ENCODE measurements around the gene DLGAP1. TPM values are rescaled to one million over a fixed set of nuclear protein-coding genes. Genes with fewer than 3 reads are reported as not detected.
A peak's percentile ranks its signal among the peaks of the same experiment; 100 is the strongest.

Gene DLGAP1
- total RNA-seq, 1 donor from 2014 or later, result 3.2 TPM

- H3K27ac ChIP-seq, result no peak overlapping the region
- no peak for TF ChIP-seq CTCF (IDR thresholded peaks at IDR 0.05)
- no peak for TF ChIP-seq POLR2A (IDR thresholded peaks at IDR 0.05)
- no peak for TF ChIP-seq POLR2AphosphoS5 (IDR thresholded peaks at IDR 0.05; ENCODE audit: insufficient read depth in 1 of 2, low read depth in 1 of 2)
- intact Hi-C loops (cut with DNase I), result no loop called here
- no peaks in the 10 kb centered on the region for H3K9me3 ChIP-seq
- DNase-seq (ENCODE audit: extremely low spot score in 2 of 2), result no peak
- no peaks in the 10 kb centered on the region for H3K27me3 ChIP-seq
- H3K4me1 ChIP-seq, result no peaks in the 10 kb centered on the region
- H3K36me3 ChIP-seq, result no peaks in the 10 kb centered on the region
- no peak overlapping the region for H3K4me3 ChIP-seq
Observed at GRCh38 chr18:3985664-3986063, 469.4 kb downstream of the DLGAP1 start.

DNA sequence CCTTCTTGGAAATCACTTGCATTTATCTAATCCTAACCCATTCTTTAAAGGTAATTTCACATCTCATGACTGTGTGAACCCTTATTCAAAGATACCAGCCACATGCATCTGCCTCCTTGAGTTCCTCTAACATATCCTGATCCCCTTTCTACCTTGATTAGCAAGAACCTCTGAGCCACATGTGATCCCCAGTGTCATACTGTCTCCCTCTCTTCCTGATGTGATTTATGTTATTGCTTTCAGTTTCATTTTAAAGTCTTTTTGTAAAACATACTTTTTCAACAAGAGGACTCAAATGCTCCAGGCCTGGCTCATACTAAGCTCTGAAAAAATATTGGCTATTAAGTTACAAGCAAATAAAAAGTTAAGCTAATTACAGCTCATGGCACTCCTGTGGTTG is 470.1 kb downstream of the DLGAP1 start:
- Histone ChIP-seq H3K27me3 (no peaks in the 10 kb centered on the region), H3K4me3 (no peak overlapping the region), H3K27ac (no peak overlapping the region), H3K4me1 (no peaks in the 10 kb centered on the region), H3K36me3 (no peaks in the 10 kb centered on the region), H3K9me3 (no peaks in the 10 kb centered on the region)
- intact Hi-C loops (cut with DNase I), result no loop called here
- no peak for TF ChIP-seq CTCF (IDR thresholded peaks at IDR 0.05)
- TF ChIP-seq POLR2AphosphoS5 (IDR thresholded peaks at IDR 0.05; ENCODE audit: insufficient read depth in 1 of 2, low read depth in 1 of 2), result no peak
- TF ChIP-seq POLR2A (IDR thresholded peaks at IDR 0.05), result no peak
- no peak for DNase-seq (ENCODE audit: extremely low spot score in 2 of 2)

GRCh38 chr18:3984163-3984757 is 470.8 kb downstream of the DLGAP1 start:
- TF ChIP-seq POLR2AphosphoS5 (IDR thresholded peaks at IDR 0.05; ENCODE audit: insufficient read depth in 1 of 2, low read depth in 1 of 2) (no peak), POLR2A (IDR thresholded peaks at IDR 0.05) (no peak), CTCF (IDR thresholded peaks at IDR 0.05) (no peak)
- Histone ChIP-seq H3K4me3 (no peak overlapping the region), H3K36me3 (no peaks in the 10 kb centered on the region), H3K4me1 (no peaks in the 10 kb centered on the region), H3K27me3 (no peaks in the 10 kb centered on the region), H3K9me3 (no peaks in the 10 kb centered on the region), H3K27ac (no peak overlapping the region)
- intact Hi-C loops (cut with DNase I), result no loop called here
- no peak for DNase-seq (ENCODE audit: extremely low spot score in 2 of 2)

- no peaks in the 10 kb centered on the region for H3K36me3 ChIP-seq
- intact Hi-C loops (cut with DNase I), result no loop called here
- H3K27ac ChIP-seq, result no peak overlapping the region
- H3K27me3 ChIP-seq, result no peaks in the 10 kb centered on the region
- TF ChIP-seq POLR2AphosphoS5 (IDR thresholded peaks at IDR 0.05; ENCODE audit: insufficient read depth in 1 of 2, low read depth in 1 of 2) (peak in 1 of 2 donors; percentile 8), POLR2A (IDR thresholded peaks at IDR 0.05) (no peak), CTCF (IDR thresholded peaks at IDR 0.05) (no peak)
- no peaks in the 10 kb centered on the region for H3K9me3 ChIP-seq
- H3K4me1 ChIP-seq, result no peaks in the 10 kb centered on the region
- no peak overlapping the region for H3K4me3 ChIP-seq
- DNase-seq (ENCODE audit: extremely low spot score in 2 of 2), result no peak
Observed at GRCh38 chr18:3983351-3983969, 471.6 kb downstream of the DLGAP1 start.

DNA sequence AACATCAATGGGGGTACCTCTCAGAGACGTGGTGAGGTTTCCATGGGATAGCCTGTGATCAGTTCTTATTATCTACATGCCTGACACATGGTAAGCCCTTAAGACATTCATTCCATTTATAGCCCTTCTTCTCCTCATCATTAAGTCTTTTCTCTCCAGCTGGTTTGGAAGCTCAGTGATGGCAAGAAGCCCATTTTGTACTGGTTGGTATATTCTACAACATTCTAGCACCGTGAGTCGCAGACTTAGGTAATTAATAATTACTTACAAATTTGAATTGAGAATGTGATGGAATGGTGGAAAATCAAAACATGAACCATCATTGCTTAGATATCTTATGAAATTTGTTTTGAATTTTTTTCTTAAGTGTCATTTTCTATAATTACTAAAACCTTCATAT is 472.6 kb downstream of the DLGAP1 start:
- no peak for DNase-seq (ENCODE audit: extremely low spot score in 2 of 2)
- no peak for TF ChIP-seq CTCF (IDR thresholded peaks at IDR 0.05)
- TF ChIP-seq POLR2AphosphoS5 (IDR thresholded peaks at IDR 0.05; ENCODE audit: insufficient read depth in 1 of 2, low read depth in 1 of 2), result no peak
- TF ChIP-seq POLR2A (IDR thresholded peaks at IDR 0.05), result no peak
- H3K4me1 ChIP-seq, result no peaks in the 10 kb centered on the region
- no peaks in the 10 kb centered on the region for H3K27me3 ChIP-seq
- H3K36me3 ChIP-seq, result no peaks in the 10 kb centered on the region
- no peak overlapping the region for H3K4me3 ChIP-seq
- H3K27ac ChIP-seq, result no peak overlapping the region
- intact Hi-C loops (cut with DNase I), result no loop called here
- H3K9me3 ChIP-seq, result no peaks in the 10 kb centered on the region
